ENCODE measurements around the gene HSPA14.
"Not testable (repeated sequence)": the region's sequence is repeated elsewhere in the genome, so short reads cannot be mapped to it uniquely, and the experiment has no call there.

Gene HSPA14, protein sequence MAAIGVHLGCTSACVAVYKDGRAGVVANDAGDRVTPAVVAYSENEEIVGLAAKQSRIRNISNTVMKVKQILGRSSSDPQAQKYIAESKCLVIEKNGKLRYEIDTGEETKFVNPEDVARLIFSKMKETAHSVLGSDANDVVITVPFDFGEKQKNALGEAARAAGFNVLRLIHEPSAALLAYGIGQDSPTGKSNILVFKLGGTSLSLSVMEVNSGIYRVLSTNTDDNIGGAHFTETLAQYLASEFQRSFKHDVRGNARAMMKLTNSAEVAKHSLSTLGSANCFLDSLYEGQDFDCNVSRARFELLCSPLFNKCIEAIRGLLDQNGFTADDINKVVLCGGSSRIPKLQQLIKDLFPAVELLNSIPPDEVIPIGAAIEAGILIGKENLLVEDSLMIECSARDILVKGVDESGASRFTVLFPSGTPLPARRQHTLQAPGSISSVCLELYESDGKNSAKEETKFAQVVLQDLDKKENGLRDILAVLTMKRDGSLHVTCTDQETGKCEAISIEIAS
- 3.8 to 29.2 (median 17.9) reads per million in 18 experiments for total RNA-seq

DNA sequence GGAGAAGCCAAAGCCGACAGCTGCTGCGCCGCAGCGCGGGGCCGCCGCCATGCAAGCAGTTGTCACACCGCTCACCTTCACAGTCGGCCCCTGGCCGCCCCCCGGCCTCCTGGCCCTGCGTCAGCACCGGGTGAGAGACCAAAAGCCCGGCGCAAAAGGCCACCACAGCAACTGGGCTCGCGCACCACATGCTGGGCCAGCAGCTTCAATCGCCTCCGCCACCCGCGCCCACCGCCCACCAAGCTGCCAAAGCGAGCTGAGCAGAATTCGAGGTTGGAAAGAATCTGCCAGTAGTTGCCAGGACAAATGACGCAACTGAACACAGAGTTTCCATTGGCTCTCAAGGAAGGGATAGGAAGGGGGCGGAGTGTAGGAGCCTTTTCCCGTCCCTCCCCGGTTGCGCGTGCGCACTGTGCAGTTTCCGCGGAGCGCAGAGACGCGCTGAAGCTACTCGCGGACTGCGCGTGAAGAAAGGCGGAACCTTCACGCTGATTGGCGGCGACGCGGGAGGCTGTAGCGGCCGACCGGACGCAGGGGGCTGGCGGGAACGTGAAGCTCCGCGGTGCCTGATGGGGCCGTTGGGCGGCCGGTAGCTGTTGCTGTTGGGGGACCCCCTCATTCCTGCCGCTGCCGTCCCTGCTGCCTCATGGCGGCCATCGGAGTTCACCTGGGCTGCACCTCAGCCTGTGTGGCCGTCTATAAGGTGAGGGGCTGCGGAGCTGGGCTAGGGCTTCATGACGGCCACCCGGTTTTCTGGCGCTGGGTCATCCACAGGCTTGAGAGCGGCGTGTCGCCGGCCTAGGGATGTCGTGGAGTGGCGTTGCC is at the start of gene HSPA14, which contains the start of the genes CDNF and MSANTD7:
TSS of gene HSPA14 (plus strand) at position 550 of the 825 bp plus-strand sequence. CDS start at position 647, 97 bp downstream.
TSS of gene CDNF (minus strand) at position 281 of the 825 bp plus-strand sequence. CDS start at position 190, 91 bp downstream.
TSS of gene MSANTD7 (plus strand) at position 550 of the 825 bp plus-strand sequence. CDS start 3,979 bp downstream, outside the sequence.
- peak; percentile 100 for DNase-seq

DNA sequence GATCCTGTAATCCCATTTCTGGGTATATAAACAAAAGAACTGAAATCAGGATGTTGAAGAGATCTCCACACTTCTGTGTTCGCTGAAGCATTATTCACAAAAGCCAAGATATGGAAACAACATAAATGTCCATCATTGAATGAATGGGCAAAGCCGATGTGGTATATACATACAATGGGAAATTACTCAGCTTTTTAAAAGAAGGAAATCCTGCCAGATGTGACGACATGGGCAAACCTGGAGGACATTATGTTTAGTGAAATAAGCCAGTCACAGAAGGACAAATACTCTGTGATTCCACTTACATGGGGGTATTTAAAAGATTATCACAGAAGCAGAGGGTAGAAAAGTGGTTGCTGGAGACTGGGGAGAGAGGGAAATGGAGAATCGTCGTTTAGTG is 39.5 kb upstream of the HSPA14 start:
- peak; percentile 12 to 34 for DNase-seq

DNA sequence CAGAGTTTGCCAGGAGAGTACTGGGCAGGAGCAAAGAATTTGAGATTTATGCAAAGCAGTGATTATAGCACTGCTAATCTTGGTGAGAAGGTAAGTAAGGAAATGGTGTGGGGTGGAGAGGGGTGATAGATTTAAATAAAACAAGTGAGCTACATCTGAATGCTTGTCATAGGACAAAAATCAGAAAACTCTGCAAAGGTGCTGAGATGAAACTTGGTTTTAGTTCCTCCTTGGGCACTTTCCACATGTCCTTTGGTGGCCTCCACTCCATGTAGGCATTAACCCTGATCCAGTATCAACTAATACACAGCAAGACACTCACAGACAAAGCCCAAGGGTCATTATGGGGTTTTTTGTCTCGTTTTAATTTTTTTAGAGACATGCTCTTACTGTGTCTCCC is 37.7 kb upstream of the HSPA14 start:
- DNase-seq, result no peak

DNA sequence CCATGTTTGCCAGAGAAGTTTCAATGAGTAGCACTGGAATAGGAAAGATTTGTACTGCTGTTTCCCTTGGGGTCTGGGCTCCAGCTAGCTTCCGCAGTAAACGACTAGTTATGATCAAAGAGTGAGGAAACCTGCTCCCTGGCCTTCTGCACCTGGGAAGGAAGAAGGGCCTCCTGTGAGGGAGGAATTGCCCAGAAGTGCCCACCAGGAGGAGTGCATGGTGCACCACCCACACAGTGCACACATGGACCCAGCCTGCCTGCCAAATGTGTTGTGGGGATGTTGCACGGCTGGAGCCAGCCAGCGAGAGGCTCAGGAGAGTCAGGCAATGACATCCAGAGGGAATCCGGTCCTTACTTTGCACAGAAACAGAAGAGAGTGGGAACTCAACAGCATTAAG is 36.4 kb upstream of the HSPA14 start:
- DNase-seq, result no peak

DNA sequence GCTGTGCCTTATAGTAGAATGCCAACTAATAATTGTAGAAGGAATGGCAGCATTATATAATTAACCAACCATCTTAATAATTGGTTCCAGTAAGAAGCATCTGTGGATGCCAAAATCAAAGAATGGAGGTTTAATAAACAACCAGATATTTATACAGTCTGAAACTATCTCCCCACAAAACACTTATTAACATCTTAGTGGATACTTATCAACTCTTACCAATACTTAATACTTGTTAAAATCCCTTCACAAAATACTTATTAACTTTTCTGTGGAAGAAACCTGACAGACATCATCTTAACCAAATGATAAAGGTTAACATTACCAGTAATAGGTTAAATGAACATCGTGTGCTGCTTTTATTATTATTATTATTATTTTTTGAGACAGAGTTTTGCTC is 34.3 kb upstream of the HSPA14 start:
- DNase-seq, result no peak

DNA sequence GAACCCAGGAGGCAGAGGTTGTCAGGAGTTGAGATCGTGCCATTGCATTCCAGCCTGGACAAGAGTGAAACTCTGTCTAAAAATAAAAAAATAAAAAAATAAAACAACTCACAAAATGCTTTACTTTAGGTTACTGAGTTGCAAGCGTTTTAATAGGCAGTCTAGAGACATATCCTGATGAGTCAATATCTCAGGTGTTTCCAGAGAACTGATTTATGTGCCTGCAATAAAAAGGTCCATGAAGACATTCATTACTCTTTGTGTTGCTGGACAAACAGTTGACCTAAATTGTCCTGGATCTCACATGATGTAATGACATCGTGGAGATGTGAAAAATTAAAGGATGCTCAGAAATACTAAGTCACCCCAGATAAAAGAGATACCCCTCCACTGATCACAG is 31.8 kb upstream of the HSPA14 start:
- no peak for DNase-seq

DNA sequence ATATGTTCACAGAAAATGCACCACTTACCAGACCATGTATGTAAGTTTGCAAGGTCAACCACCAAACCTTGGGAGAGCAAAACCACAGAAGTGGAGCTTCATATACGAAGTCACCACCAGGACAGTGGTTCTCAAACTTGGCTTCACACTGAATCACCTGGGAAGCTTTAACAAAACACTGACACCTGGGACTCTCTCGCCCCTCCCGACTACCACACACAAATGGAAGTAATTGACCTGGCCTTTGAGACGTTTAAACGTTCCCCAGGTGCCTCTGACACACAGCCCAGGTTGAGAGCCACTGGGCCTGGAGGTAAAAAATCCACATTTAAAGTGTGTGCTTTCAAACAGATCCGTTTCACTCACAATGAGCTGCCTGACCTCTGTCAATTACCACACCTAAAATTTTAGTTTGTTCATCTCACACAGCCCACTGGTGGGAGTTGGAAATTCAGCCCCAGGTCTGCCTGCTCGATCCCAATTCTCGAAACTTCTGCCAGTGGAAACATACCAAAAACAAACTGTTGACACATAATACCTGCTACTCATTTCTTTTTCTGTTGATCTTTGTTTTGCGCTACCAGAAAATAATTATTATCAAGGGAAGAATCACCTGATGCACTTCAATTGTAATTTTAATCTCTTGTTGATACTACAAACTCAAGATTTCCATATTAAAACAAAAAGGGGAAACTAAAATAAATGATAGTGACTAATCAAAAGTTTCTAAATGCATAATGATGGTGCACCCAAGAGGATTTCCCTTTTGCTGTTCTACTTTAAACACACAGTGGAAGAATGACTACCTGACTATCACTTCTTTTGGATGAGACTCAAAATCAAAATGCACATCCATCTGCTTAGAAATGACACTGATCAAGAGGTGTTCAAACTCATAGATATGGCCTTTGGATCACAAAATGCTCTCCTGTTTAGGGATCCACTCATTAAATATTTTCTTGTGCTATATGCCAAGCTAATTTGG is 26.8 kb upstream of the HSPA14 start:
- no peak for DNase-seq

DNA sequence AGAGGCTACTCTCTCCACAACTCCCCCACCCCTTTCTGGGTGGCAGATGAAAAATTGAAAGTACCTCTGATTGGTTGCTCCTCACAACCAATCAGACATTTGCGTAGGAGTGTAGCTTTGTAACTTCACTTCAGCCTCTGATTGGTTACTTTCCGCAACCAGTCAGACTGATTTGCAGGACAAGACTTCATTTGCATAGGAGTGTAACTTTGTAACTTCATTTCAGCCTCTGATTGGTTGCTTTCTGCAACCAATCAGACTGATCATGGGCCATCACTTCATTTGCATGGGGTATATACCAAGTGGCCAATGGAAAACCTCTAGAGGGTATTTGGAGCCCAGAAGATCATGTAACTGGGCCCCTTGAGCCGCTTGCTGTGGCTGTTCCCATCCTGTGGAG is 25.8 kb upstream of the HSPA14 start:
- no peak for DNase-seq

DNA sequence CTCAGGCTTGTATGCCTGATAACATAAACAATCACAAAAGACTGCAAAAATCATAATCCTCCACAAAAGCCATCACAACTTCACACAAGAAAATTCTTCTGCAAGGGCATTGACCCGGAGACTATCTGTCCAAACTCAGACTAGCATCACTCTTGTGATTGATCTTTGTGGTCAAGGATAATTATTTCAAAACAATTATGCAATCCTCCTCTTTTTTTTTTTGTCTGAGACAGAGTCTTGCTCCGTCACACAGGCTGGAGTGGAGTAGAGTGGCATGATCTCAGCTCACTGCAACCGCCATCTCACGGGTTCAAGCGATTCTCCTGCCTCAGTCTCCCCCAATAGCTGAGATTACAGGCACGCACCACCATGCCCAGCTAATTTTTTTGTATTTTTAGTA is 22.4 kb upstream of the HSPA14 start:
- no peak for DNase-seq

DNA sequence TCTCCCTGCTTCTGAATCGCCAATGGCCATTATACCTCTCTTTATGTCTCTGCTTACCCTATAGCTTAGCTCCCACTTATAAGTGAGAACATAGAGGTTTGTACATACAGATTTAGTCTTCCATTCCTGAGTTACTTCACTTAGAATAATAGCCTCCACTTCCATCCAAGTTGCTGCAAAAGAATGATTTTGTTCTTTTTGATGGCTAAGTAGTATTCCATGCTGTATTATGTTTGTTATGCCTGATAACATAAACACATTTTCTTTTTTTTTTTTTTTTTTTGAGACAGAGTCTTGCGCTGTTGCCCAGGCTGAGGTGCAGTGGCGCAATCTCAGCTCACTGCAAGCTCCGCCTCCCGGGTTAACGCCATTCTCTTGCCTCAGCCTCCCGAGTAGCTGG is 21.4 kb upstream of the HSPA14 start:
- DNase-seq, result not testable (repeated sequence)

DNA sequence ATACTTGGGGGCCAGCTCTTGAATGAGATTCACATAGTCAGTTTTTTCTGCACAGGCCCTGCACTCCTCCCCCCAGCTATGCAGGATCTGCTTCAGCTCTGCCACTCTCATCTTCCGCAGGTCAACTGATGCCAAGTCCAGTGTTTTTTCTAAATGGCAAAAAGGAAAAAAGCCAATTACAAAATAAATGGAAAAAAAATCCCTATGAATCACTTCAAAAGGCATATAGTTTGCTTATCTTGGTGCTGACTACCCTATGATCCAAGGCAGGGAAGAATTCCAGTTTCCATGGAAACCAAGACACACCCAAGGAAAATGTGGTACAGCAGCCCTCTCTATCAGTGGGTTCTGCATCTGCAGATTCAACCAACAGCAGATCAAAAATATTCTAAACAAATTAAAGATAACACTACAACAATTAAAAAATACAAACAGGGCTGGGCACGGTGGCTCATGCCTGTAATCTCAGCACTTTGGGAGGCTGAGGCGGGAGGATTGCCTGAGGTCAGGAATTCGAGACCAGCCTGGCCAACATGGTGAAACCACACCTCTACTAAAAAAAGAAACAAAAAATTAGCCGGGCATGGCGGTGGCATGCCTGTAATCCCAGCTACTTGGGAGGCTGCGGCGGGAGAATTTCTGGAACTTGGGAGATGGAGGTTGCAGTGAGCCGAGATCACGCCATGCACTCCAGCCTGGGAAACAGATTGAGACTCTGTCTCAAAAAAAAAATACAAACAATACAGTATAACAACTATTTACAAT is 17.9 kb upstream of the HSPA14 start:
- no peak for DNase-seq

DNA sequence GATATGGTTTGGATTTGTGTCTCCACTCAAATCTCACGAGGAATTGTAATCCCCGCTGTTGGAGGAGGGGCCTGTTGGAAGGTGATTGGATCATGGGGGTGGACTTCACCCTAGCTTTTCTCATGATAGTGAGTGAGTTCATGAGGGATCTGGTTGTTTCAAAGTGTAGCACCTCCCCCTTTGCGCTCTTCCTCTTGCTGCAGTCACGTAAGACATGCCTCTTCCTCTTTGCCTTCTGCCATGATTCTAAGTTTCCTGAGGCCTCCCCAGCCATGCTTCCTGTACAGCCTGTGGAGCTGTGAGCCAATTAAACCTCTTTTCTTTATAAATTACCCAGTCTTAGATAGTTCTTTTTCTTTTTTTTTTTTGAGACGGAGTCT is 17.3 kb upstream of the HSPA14 start:
- peak in 1 of 2 donors; percentile 48 for DNase-seq

DNA sequence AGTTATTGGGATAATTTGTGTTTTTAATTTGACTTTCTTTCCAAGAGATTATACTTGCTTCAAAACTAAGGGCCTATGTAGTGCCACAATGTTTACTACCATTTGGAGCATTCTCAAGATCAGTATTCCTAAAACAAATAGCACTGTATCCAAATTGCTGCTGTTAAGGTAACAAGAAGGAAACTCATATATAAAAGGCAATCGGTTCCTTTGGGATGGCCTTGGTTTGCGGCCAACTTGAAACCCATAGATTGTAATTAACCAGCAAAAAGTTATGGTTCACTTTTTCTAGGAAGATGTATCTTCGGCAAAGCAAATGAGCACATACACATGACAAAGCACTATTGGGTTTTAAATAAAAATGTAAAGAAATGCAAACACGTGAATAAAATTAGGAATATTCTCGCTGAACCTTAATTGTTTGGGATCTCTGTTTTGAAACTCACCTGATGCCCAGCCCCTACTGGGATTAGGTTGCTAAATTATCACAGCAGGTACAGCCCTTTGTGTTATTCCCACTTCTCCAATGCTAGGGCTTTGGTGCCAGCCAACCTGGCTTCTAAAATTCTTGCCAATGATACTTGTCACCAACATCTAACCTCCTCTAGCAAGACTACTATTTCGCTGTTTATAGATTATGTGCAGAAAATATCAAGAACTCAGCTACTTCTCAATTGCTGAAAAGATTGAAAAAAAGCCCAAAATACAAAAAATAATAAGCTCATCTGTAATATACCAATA is 16.3 kb upstream of the HSPA14 start:
- DNase-seq, result no peak

DNA sequence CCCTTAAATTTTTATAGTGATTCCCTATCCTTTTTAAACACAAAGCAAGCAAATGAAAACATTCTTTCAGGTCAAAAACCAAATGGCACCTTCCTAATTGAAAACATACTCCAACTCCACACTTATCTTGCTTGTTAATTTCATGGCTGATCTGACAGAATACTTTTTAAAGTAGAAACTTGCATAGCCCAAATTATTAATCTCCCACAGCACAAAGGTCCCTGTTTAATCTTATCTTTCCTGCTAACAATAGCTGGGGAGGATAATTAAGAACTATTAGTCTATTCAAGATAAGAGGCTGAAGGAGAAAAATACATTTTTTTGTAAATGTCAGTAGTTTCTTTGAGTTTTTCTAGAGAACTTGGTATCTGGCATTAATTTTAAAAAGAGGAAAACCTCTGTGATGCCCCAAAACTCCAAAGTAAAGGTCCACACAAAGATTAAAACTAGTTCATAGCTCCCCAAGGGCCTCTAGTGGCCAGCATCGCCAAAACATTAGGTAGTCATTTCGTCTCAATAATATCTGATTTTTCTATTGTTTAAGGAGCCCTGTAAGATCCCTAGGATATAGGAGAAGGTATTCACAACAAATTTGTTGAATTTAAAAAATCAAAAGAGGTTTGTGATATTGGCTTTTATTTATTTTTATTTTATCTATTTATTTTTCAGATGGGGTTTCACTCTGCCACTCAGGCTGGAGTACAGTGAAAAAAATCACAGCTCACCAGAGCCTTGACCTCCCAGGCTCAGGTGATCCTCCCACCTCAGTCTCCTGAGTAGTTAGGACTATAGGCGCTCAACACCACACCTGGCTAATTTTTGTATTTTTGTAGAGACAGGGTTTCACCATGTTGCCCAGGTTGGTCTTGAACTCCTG is 15.0 kb upstream of the HSPA14 start:
- peak; percentile 64 for DNase-seq

DNA sequence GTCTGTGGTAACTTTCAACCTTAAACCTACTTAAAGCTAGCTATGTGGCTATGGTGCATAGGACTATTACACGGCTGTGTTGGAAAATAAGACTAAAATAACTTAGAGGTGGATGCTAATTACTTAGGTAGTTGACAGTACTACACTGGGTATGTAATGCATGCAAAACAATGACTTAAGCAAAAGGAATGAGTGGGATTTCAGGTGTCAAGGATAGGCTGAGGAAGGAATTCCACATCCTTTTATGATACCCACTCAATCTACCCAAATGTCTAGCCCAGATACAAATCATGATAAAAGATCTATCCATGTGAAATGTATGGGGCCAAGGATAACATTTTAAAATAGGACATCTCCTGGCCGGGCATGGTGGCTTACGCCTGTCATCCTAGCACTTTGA is 14.1 kb upstream of the HSPA14 start:
- DNase-seq, result no peak

DNA sequence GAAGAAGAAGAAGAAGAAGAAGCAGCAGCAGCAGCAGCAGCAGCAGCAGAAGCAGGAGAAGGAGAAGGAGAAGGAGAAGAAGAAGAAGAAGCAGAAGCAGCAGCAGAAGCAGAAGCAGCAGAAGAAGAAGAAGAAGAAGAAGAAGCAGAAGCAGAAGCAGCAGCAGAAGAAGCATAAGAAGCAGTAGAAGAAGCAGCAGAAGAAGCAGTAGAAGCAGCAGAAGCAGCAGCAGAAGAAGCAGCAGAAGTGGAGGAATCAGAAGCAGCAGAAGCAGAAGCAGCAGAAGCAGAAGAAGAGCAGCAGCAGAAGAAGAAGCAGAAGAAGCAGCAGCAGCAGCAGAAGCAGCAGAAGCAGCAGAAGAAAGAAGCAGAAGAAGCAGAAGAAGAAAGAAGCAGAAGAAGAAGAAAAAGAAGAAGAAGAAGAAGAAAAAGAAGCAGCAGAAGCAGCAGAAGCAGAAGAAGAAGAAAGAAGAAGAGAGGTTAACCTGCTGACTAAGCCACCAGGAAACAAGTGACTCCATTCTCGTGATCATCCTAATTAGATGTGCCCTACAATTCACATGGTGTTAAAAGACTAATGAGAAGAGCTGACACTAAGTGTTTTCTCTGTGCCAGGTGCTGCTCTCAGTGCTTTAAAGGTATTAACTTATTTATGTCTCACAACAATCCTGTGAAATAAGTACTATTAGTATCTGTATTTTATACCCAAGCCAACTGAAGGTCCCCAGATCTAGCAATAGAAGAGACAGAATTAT is 11.9 kb upstream of the HSPA14 start:
- DNase-seq, result peak; percentile 50 to 54

DNA sequence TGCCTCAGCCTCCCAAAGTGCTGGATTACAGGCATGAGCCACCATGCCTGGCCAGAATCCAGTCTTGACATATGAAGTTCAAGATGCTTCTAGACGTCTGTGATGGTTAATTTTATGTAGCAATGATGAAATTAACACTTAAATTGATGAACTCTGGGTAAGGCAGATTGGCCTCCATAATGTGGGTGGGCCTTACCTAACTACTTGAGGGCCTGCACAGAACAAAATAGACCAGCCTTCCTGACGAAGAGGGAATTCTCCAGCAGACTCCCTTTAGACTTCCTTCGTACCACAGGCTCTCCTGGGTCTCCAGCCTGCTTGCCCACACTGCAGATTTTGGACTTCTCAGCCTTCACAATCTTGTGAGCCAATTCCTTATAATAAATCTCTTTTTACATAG is 5.0 kb upstream of the HSPA14 start:
- no peak for DNase-seq

DNA sequence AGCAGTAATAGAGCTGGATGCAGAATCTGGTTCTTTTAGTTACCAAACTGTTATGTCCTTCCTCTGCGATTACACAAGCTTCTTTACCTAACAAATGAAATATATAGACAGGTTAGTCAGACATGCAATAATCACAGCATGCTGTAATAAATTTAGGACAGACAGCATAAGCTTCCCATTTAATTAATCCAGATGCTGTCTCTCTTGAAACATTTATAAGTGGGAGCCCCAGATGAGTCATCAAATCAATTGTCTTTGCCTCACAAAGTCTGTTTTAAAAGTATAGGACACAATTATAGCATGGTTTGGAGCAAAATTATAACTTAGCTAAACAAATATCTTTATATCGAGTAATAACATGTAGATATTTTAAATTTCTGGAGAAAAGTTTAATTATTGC is 1.9 kb upstream of the HSPA14 start:
- DNase-seq, result no peak

Measured in inflammatory macrophage (primary cell).